Fibroblast of upper back skin (primary cell): ENCODE data around the gene NFIA.
"Not testable (repeated sequence)": the region's sequence is repeated elsewhere in the genome, so short reads cannot be mapped to it uniquely, and the experiment has no call there.

Source experiments
- DNase-seq: peaks from one replicate; pipeline ENCODE4 v3.0.0-alpha.2; 2013

The NFIA gene

GRCh38 chr1:61109158-61109557, 26.8 kb downstream of the NFIA start:
- DNase-seq, result no peak

GRCh38 chr1:61109910-61110309, 27.5 kb downstream of the NFIA start:
- DNase-seq, result no peak

DNA sequence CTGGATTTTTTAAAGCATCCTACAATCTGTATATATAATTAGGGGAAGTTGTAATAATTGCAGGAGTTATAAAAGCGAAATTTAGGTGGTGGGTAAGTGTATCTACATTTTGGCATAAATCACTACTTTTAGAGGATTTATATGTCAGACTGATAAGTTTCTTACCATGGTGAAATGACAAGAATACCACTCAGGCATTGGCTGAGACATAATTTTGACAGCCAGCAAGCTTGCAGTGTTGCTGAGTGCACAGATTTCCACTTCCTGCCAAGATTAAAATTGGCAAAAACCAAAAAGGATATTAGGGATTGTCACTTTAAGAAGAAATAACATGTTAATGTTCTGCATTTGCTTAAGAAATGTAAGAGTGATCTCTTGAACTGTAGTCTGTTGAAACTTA, 28.2 kb downstream of the NFIA start:
- no peak for DNase-seq

GRCh38 chr1:61111084-61112004, 29.0 kb downstream of the NFIA start:
- no peak for DNase-seq

DNA sequence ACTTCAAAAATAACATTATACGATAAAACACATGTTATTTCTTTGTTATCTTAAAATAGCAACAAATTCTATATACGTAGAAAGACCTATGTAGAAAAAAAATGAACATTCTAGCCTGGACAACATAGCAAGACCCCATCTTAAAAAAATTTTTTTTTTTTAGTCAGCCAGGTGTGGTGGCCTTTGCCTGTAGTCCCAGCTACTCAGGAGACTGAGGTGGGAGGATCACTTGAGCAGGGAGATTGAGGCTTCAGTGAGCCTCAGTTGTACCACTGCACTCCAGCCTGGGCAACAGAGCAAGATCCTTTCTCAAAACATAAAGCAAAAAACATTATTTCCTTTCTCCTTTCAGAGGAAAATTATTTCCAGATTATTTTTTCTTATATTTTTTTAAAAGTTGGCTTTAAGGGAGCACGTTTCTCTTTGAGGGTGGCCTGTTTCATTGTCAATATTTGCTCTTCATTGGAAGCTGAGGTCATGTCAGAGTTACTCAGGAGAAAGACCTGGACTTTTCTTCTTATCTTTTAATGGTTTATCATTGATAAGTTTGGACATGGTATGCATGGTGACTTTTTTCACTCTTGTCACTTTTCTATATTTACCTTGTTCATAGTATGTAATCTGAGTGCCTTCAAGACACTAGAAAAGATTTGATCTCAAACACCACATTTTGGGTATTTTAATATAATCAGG, 32.0 kb downstream of the NFIA start:
- DNase-seq, result no peak

DNA sequence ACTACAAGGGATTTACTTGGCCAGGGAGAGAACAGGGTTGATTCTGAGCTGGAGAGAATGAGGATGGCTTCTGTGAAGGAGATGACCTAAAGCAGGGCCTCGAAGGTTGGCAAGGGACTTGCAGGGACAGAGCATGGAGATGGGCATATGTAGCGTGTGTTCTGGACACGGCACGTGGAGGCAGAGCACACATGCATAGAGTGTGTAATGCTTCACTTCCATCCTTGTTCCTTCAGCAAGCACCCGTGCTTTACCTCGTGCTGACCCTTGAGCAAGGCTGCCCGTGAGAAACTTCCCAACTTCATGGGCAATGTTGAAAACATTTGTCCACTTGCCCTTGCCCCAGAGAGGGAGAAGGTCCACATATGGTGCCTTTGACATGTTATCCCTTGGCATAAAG, 33.1 kb downstream of the NFIA start:
- DNase-seq, result no peak

GRCh38 chr1:61116421-61116820, 34.1 kb downstream of the NFIA start:
- DNase-seq, result no peak

- DNase-seq, result no peak
These were observed 34.9 kb downstream of the NFIA start for GRCh38 chr1:61117283-61117682.

DNA sequence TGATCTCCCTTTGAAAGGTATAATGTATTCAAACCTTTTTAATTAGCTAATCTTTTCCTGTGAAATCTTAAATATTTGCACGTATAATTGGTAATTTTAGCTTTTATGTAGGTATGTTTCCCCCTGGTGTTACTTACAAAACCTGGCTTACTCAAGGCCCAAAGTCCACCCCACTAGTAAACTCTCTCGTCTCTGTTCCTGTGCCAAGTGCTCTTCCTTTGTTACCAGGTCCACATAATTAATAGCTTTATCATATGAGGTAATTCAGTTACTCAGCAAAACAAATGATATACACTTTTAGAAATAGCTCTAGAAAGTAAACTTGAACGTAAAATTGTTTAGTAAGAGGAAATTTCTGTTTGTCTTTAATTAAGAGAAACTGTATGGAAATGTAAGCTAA, 36.7 kb downstream of the NFIA start:
- DNase-seq, result no peak

DNA sequence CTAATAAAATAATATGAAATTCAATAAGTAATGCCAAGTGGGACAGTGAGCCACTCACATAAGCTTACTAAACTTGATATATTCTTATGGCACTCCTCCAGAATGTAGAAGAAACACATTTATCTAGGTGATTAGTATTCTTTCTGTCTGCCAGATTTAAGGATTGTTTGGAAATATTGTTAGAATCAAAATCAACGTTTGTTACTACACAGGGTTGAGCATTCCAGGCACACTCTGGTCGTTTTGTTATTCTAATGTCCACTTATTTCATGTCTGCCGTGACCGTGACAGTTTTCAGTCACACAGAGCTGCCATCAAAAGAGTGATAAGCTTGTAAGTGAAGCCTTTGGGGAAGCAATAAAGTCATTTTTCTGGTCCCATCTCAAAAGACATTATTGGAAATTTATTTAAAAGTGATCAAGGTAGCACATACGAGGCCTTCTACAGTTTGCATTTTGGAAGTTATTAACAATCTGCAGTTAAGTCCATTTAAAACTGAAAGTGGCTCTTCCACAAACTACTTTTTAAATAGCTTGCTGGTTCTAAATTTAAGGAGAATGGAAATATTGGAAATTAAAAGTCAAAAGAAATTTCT, 38.0 kb downstream of the NFIA start:
- no peak for DNase-seq

DNA sequence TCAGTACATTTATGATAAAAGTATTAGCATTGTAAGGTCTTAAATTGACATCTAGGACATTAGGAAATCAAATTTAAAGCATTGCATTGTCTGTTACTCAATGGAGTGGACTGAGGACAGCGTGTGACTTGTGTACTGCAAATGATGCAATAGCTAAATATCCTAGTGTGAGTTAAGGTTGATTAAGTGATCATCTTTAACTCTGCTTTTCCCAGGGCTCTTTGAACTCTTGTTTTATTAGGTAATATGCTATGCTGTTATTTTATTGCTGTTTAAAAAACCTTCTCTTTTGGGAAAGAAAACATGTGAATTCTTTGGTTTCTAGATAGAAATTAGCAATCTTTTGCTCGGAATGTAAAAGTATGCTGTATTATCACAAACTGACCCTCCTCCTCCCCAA, 38.6 kb downstream of the NFIA start:
- no peak for DNase-seq

- no peak for DNase-seq
These were observed 39.3 kb downstream of the NFIA start for GRCh38 chr1:61121631-61122030.

DNA sequence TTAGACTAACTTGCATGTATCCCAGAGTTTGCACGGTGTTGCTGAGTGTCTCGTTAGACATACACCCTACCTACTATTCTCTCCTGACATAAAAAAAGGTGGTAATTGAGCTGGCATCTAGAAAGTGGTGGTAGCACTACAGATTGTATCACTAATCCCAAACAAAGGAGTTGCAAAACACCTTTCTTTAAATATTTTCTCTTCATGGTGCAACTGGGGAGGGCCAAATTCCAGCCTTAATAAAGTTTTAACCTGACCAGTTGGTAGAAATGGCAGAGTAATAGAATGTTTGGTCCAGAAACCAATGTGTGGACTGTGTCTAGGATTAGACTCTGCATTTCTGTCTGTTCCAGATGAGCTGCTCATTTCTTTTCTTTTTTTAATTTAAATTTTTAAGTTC, 40.0 kb downstream of the NFIA start:
- DNase-seq, result no peak

GRCh38 chr1:61123326-61123725, 41.0 kb downstream of the NFIA start:
- no peak for DNase-seq

DNA sequence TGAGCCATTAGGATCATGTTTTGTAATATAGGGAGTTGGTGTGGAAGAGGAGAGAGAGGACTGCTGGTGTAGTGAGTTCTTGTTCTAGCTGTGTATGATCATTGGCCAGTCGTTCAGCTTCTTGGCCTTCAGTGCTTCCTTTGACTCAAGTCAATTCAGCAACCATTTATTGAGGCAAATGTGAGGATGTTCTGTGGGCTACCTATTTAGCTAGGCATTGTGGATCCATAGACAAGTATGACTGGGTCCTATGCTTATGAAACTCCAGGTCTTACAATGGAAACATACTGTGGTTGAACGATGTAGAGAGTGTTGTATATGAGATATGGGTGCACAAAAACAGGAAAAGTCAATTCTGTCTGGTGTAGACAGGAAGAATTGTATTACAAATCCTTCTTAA, 41.7 kb downstream of the NFIA start:
- DNase-seq, result no peak

DNA sequence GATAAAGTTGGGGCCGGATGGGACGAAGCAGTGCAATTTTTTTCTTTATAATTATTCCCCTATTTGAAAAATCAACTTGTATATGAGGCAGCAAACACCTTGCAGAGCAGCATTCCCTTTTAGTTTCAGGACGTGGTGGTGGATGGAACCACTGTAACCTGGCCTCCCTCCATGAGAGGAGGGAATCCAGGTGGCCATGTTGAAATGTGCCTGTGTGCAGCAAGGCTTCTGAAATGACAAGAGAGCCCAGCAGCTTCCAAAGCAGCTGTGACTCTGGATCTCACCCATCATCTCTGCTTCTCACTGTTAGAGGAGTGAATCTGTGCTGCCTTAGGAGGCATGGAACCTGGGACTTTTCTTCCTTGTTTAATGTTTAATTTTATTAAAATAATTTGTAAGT, 42.3 kb downstream of the NFIA start:
- DNase-seq, result no peak

- no peak for DNase-seq
These were observed 42.9 kb downstream of the NFIA start for GRCh38 chr1:61125263-61125662.

DNA sequence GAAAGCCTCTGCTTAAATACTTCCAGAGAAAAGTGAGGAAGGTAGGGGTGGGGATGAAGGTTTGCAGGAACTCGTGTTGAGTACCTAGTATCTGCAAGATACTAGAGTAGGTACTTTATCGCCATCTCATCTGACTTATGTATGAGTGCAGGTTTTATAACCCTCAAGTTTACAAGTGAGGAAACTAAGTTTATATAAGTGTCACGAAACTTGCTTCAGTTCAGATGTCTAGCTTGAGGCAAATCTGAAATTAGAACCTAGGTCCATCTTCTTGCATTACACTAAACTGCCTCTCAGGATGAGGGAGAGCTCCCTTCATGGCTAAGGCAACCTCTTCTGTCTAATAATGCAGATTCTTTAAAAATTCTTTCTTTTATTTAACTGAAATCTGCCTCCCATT, 43.5 kb downstream of the NFIA start:
- DNase-seq, result no peak

DNA sequence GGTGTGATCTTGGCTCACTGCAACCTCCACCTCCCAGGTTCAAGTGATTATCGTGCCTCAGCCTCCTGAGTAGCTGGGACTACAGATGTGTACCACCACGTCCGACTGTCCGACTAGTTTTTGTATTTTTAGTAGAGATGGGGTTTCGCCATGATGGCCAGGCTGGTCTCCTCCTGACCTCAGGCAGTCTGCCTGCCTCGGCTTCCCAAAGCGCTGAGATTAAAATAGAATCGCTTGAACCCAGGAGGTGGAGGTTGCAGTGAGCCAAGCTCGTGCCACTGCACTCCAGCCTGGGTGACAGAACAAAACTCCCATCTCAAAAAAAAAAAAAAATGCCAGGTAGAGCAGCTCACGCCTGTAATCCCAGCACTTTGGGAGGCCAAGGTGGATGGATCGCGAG, 44.5 kb downstream of the NFIA start:
- not testable (repeated sequence) for DNase-seq

GRCh38 chr1:61130338-61131000, 48.1 kb downstream of the NFIA start:
- no peak for DNase-seq

GRCh38 chr1:61131248-61131647, 48.9 kb downstream of the NFIA start:
- no peak for DNase-seq

DNA sequence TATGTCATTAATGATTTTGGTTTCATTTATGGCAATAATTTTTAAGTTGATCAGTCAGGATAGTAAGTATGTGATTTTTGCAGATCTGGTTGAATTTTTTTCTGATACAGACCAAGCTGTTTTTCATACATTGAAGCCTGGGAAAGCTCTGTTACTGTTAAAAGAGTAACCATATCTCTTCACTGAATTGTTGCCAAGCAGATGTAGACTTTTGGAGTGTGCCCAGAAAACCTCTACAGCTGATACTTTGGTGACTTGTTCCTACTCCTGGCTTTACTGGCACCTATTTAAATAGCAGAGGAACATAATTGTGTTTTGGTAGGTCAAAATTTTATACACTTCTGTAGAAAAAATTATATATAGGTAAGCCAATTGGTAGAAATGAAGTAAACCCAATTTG, 49.4 kb downstream of the NFIA start:
- peak; percentile 52 for DNase-seq

GRCh38 chr1:61132176-61132638, 49.8 kb downstream of the NFIA start:
- DNase-seq, result peak; percentile 23
